KMS-11 (cell line): ENCODE data around the gene FREM2.

Source experiments
- H2AFZ ChIP-seq: fragments of 200-600 bp; sonication (generic); 2 replicates; pipeline ENCODE4 v1.6.1; 2016; ENCODE audit warnings: antibody characterized with exemption, mixed run types, low read depth
- H3K27ac ChIP-seq: fragments of 200-600 bp; sonication (generic); 2 replicates; pipeline ENCODE4 v1.6.1; 2016; ENCODE audit warnings: mild to moderate bottlenecking, mixed run types
- H3K27me3 ChIP-seq: fragments of 200-600 bp; sonication (generic); 2 replicates; pipeline ENCODE4 v1.6.1; 2017; ENCODE audit warnings: mild to moderate bottlenecking, low read depth, mixed run types, moderate library complexity; ENCODE audit not compliant: insufficient read depth
- H3K36me3 ChIP-seq: fragments of 200-600 bp; sonication (generic); 2 replicates; pipeline ENCODE4 v1.6.1; 2017; ENCODE audit warnings: mild to moderate bottlenecking, mixed run types; ENCODE audit not compliant: insufficient read depth
- H3K4me1 ChIP-seq: fragments of 200-600 bp; sonication (generic); 2 replicates; pipeline ENCODE4 v1.6.1; 2016; ENCODE audit warnings: mild to moderate bottlenecking, low read depth, mixed run types; ENCODE audit not compliant: poor library complexity, severe bottlenecking
- H3K4me2 ChIP-seq: fragments of 200-600 bp; sonication (generic); 2 replicates; pipeline ENCODE4 v1.7.0; 2016; ENCODE audit warnings: mild to moderate bottlenecking, mixed run types
- H3K4me3 ChIP-seq: fragments of 200-600 bp; sonication (generic); IDR thresholded peaks from 2 replicates; pipeline ENCODE4 v1.6.1; 2017; ENCODE audit warnings: low read depth, low read length, mixed read lengths; ENCODE audit not compliant: insufficient read depth
- H3K79me2 ChIP-seq: fragments of 200-600 bp; sonication (generic); 2 replicates; pipeline ENCODE4 v1.6.1; 2016; ENCODE audit warnings: low read depth, mixed run types; ENCODE audit not compliant: insufficient read depth
- H3K9ac ChIP-seq: fragments of 200-600 bp; sonication (generic); 2 replicates; pipeline ENCODE4 v1.6.1; 2016; ENCODE audit warnings: mild to moderate bottlenecking, mixed run types
- H4K20me1 ChIP-seq: fragments of 200-600 bp; sonication (generic); 2 replicates; pipeline ENCODE4 v1.6.1; 2016; ENCODE audit warnings: mild to moderate bottlenecking, mixed run types; ENCODE audit not compliant: insufficient read depth
- CTCF ChIP-seq: fragments of 200-600 bp; sonication (generic); conservative IDR thresholded peaks from 2 replicates; pipeline ENCODE4 v1.6.1; 2017; ENCODE audit warnings: low read depth, mild to moderate bottlenecking, antibody characterized with exemption, low read length, moderate library complexity, mixed read lengths

The FREM2 gene

DNA sequence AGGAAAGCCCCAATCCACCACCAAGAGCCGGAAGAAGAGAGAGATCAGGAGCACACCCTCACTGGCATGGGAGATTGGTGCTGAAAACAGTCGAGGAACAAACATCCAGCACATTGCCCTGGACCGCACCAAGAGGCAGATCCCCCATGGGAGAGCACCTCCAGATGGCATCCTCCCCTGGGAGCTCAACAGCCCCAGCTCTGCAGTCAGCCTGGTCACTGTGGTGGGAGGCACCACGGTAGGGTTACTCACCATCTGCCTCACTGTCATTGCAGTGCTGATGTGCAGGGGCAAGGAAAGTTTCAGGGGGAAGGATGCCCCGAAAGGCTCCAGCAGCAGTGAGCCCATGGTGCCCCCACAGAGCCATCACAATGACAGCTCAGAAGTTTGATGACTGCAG lies 193.5 kb downstream of the FREM2 start:
- Histone ChIP-seq H3K4me2 (no peak overlapping the region), H3K27ac (no peak overlapping the region), H3K9ac (no peak overlapping the region), H4K20me1 (no peaks in the 10 kb centered on the region), H3K4me3 (no peak overlapping the region), H3K4me1 (no peaks in the 10 kb centered on the region), H3K36me3 (no peaks in the 10 kb centered on the region), H2AFZ (no peak overlapping the region), H3K79me2 (no peaks in the 10 kb centered on the region), H3K27me3 (no peaks in the 10 kb centered on the region)
- TF ChIP-seq CTCF = no peak

DNA sequence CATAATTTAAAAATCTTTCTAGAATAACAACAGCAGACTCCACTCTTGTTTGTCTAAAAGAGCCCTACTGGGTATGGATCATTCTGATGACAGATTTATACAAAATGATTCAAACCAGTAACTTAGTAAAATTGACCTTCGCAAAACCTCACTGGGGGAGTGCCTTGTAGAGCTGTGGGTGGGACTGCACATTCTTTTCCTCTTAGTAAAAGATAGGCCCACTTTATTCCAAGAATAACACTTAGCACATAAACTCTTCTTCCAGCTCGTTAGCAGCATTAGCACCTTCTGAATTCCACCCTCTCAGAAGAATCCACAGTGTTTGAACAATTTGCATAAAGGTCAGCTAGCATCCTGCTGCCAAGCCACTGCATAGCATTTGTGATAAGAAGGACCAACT lies 196.9 kb downstream of the FREM2 start:
- Histone ChIP-seq H3K27me3 (no peaks in the 10 kb centered on the region), H4K20me1 (no peaks in the 10 kb centered on the region), H2AFZ (no peak overlapping the region), H3K9ac (no peak overlapping the region), H3K36me3 (no peaks in the 10 kb centered on the region), H3K4me3 (no peak overlapping the region), H3K79me2 (no peaks in the 10 kb centered on the region), H3K4me1 (no peaks in the 10 kb centered on the region), H3K27ac (no peak overlapping the region), H3K4me2 (no peak overlapping the region)
- no peak for TF ChIP-seq CTCF

- no peak for TF ChIP-seq CTCF
- H3K4me3 ChIP-seq = no peak overlapping the region
Observed at GRCh38 chr13:38888309-38888708, 201.4 kb downstream of the FREM2 start.

GRCh38 chr13:38895075-38895474 lies 208.2 kb downstream of the FREM2 start:
- no peak overlapping the region for H3K4me3 ChIP-seq
- no peak overlapping the region for H3K27ac ChIP-seq
- H2AFZ ChIP-seq = no peak overlapping the region
- H4K20me1 ChIP-seq = no peaks in the 10 kb centered on the region
- no peaks in the 10 kb centered on the region for H3K4me1 ChIP-seq
- H3K4me2 ChIP-seq = no peak overlapping the region
- no peak for TF ChIP-seq CTCF
- no peaks in the 10 kb centered on the region for H3K27me3 ChIP-seq
- H3K79me2 ChIP-seq = no peaks in the 10 kb centered on the region
- no peaks in the 10 kb centered on the region for H3K36me3 ChIP-seq
- no peak overlapping the region for H3K9ac ChIP-seq

More at GRCh38 chr13:38888309-38888708, 201.4 kb downstream of the FREM2 start:
- no peak overlapping the region for H3K27ac ChIP-seq
- H4K20me1 ChIP-seq = no peaks in the 10 kb centered on the region
- H3K79me2 ChIP-seq = no peaks in the 10 kb centered on the region
- no peaks in the 10 kb centered on the region for H3K27me3 ChIP-seq
- no peak overlapping the region for H3K4me2 ChIP-seq
- H3K36me3 ChIP-seq = no peaks in the 10 kb centered on the region
- H3K4me1 ChIP-seq = no peaks in the 10 kb centered on the region
- H3K9ac ChIP-seq = no peak overlapping the region
- H2AFZ ChIP-seq = no peak overlapping the region
